ENCODE measurements around the gene MAML3. TPM values are rescaled to one million over a fixed set of nuclear protein-coding genes. Genes with fewer than 3 reads are reported as not detected.

Gene MAML3
- total and polyA plus RNA-seq, 2 experiments from 2014 or later, result 1.7 to 6.5 TPM

- Mint-ChIP-seq H3K4me3 (no peak overlapping the region), H3K27me3 (ENCODE audit: insufficient read depth, low read depth, poor library complexity) (peaks cover 3% of the 10 kb centered on the region), H3K27ac (no peak overlapping the region), H3K9me3 (no peaks in the 10 kb centered on the region), H3K4me1 (no peaks in the 10 kb centered on the region; the same call in 2 of the 3 replicates), H3K36me3 (ENCODE audit: low read depth) (no peaks in the 10 kb centered on the region)
- TF ChIP-seq REST (IDR thresholded peaks at IDR 0.05; ENCODE audit: unreplicated experiment) (no peak), POLR2AphosphoS5 (IDR thresholded peaks at IDR 0.05; ENCODE audit: low read depth) (no peak)
- H3K27me3 ChIP-seq (ENCODE audit: insufficient read depth), result no peaks in the 10 kb centered on the region
- DNase-seq (ENCODE audit: low spot score) (no peak), ATAC-seq (no peak)
- H3K79me2 ChIP-seq (replicated peaks; ENCODE audit: insufficient read depth), result no peaks in the 10 kb centered on the region
- H3F3A ChIP-seq (replicated peaks; ENCODE audit: low read depth), result no peaks in the 10 kb centered on the region
- H3K9me2 ChIP-seq (ENCODE audit: insufficient read depth), result no peaks in the 10 kb centered on the region
- no peak overlapping the region for H3K27ac ChIP-seq (ENCODE audit: low read depth)
- H3K4me1 ChIP-seq (ENCODE audit: insufficient read depth), result no peaks in the 10 kb centered on the region
- H2AFZ ChIP-seq, result no peak overlapping the region
- no peak overlapping the region for H3K4me2 ChIP-seq
- H3K36me3 ChIP-seq (ENCODE audit: insufficient read depth), result no peaks in the 10 kb centered on the region
- H3K4me3 ChIP-seq, result no peak overlapping the region
- H4K20me1 ChIP-seq (replicated peaks; ENCODE audit: insufficient read depth), result no peaks in the 10 kb centered on the region
These were observed 19.0 kb upstream of the MAML3 start for GRCh38 chr4:140172960-140173359.

GRCh38 chr4:140170299-140170698 is 16.3 kb upstream of the MAML3 start:
- Mint-ChIP-seq H3K36me3 (ENCODE audit: low read depth) (no peaks in the 10 kb centered on the region), H3K9me3 (no peaks in the 10 kb centered on the region; the same call in 2 of the 3 replicates), H3K4me1 (no peaks in the 10 kb centered on the region; the same call in 2 of the 3 replicates), H3K4me3 (no peak overlapping the region), H3K27me3 (ENCODE audit: insufficient read depth, low read depth, poor library complexity) (peaks cover 4% of the 10 kb centered on the region), H3K27ac (no peak overlapping the region)
- Histone ChIP-seq H3F3A (replicated peaks; ENCODE audit: low read depth) (no peaks in the 10 kb centered on the region), H3K4me2 (no peak overlapping the region), H3K36me3 (ENCODE audit: insufficient read depth) (no peaks in the 10 kb centered on the region), H2AFZ (no peak overlapping the region), H3K4me3 (no peak overlapping the region), H3K4me1 (ENCODE audit: insufficient read depth) (no peaks in the 10 kb centered on the region), H3K27me3 (ENCODE audit: insufficient read depth) (no peaks in the 10 kb centered on the region), H3K9me2 (ENCODE audit: insufficient read depth) (no peaks in the 10 kb centered on the region), H4K20me1 (replicated peaks; ENCODE audit: insufficient read depth) (no peaks in the 10 kb centered on the region), H3K27ac (ENCODE audit: low read depth) (no peak overlapping the region), H3K79me2 (replicated peaks; ENCODE audit: insufficient read depth) (no peaks in the 10 kb centered on the region)
- TF ChIP-seq JUNB (IDR thresholded peaks at IDR 0.05; ENCODE audit: unreplicated experiment), result no peak
- no peak for TF ChIP-seq CREB1 (CRISPR knock-in tag; IDR thresholded peaks at IDR 0.05; ENCODE audit: low read depth)
- no peak for TF ChIP-seq REST (IDR thresholded peaks at IDR 0.05; ENCODE audit: unreplicated experiment)
- TF ChIP-seq ETS1 (IDR thresholded peaks at IDR 0.05), result no peak
- no peak for TF ChIP-seq ZNF114 (CRISPR knock-in tag; IDR thresholded peaks at IDR 0.05)
- no peak for TF ChIP-seq CTCF (conservative IDR thresholded peaks at IDR 0.05; ENCODE audit: low read depth in 2 of 2)
- no peak for TF ChIP-seq POLR2AphosphoS5 (IDR thresholded peaks at IDR 0.05; ENCODE audit: low read depth)
- ATAC-seq (no peak), DNase-seq (ENCODE audit: low spot score) (no peak)
